Measurements from ENCODE around the gene ITGAE.
"Not testable (repeated sequence)": the region's sequence is repeated elsewhere in the genome, so short reads cannot be mapped to it uniquely, and the experiment has no call there.

Gene ITGAE

GRCh38 chr17:3712811-3713463 is 88.1 kb downstream of the ITGAE start:
- Histone ChIP-seq H3K27ac (no peak overlapping the region), H3K4me1 (no peaks in the 10 kb centered on the region), H3K4me3 (ENCODE audit: low read depth, low read length) (no peak overlapping the region), H3K9ac (no peak overlapping the region), H3K4me2 (ENCODE audit: low read length) (no peak overlapping the region), H3K36me3 (ENCODE audit: control insufficient read depth, insufficient read depth, low read length) (no peaks in the 10 kb centered on the region), H2AFZ (no peak overlapping the region), H3K27me3 (ENCODE audit: control insufficient read depth, insufficient read depth, low read length) (no peaks in the 10 kb centered on the region), H3K79me2 (no peaks in the 10 kb centered on the region), H3K9me3 (ENCODE audit: control insufficient read depth, low read length) (no peaks in the 10 kb centered on the region)
- TF ChIP-seq CTCF (IDR thresholded peaks at IDR 0.05): no peak

DNA sequence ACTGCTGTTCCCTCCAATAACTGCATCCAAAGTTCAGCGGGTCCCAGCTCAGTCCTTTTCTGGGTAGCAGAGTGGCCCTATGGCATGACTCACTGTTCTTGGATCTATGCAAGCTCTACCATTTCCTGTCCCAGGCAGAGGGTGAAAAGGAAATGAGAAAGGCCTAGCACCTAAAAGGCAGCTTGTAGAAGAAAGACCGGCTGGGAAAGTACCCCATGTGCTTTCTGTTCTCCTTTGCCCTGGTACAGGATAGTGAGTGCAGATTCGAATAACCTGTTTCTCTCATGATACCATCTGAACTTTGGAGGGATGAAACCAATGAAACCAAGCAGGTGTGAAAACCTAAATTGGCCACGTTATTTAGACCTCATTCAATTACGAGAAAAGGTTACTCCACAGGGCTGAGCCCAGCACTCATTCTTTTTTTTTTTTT is 90.0 kb downstream of the ITGAE start:
- Histone ChIP-seq H3K4me3 (ENCODE audit: low read depth, low read length) (no peak overlapping the region), H2AFZ (no peak overlapping the region), H3K4me1 (no peaks in the 10 kb centered on the region), H3K9me3 (ENCODE audit: control insufficient read depth, low read length) (no peaks in the 10 kb centered on the region), H3K27ac (no peak overlapping the region), H3K27me3 (ENCODE audit: control insufficient read depth, insufficient read depth, low read length) (no peaks in the 10 kb centered on the region), H3K79me2 (no peaks in the 10 kb centered on the region), H3K4me2 (ENCODE audit: low read length) (no peak overlapping the region), H3K36me3 (ENCODE audit: control insufficient read depth, insufficient read depth, low read length) (no peaks in the 10 kb centered on the region), H3K9ac (no peak overlapping the region)
- no peak for TF ChIP-seq CTCF (IDR thresholded peaks at IDR 0.05)

DNA sequence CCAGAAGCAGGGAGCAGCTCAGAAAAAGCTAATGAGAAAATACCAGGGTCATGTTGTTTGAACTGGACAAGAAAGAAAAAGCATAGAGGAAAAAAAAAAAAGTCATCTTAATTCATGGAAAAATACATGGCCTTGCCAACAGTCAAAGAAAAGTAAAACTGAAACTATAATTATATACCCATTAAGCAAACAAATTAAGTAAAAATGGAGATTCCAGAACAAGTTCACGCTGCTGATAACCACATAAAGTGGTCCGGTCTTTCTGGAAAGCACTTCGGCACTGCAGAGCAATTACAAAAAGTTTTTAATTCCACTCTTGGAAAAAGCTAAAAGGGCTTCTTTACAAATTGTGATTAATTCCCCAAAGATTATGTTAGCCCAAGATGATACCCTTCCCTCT is 92.6 kb downstream of the ITGAE start:
- H3K27ac ChIP-seq: no peak overlapping the region
- H3K36me3 ChIP-seq (ENCODE audit: control insufficient read depth, insufficient read depth, low read length): no peaks in the 10 kb centered on the region
- H3K4me3 ChIP-seq (ENCODE audit: low read depth, low read length): no peak overlapping the region
- no peaks in the 10 kb centered on the region for H3K79me2 ChIP-seq
- H3K9me3 ChIP-seq (ENCODE audit: control insufficient read depth, low read length): no peaks in the 10 kb centered on the region
- no peaks in the 10 kb centered on the region for H3K27me3 ChIP-seq (ENCODE audit: control insufficient read depth, insufficient read depth, low read length)
- no peak overlapping the region for H3K9ac ChIP-seq
- no peak overlapping the region for H2AFZ ChIP-seq
- H3K4me2 ChIP-seq (ENCODE audit: low read length): no peak overlapping the region
- no peak for TF ChIP-seq CTCF (IDR thresholded peaks at IDR 0.05)
- H3K4me1 ChIP-seq: no peaks in the 10 kb centered on the region

GRCh38 chr17:3705718-3705984 is 95.3 kb downstream of the ITGAE start:
- not testable (repeated sequence) for H2AFZ ChIP-seq; H3K36me3 ChIP-seq (ENCODE audit: control insufficient read depth, insufficient read depth, low read length); H3K9ac ChIP-seq; H3K79me2 ChIP-seq; H3K27me3 ChIP-seq (ENCODE audit: control insufficient read depth, insufficient read depth, low read length); H3K27ac ChIP-seq; H3K9me3 ChIP-seq (ENCODE audit: control insufficient read depth, low read length); H3K4me2 ChIP-seq (ENCODE audit: low read length); H3K4me3 ChIP-seq (ENCODE audit: low read depth, low read length); H3K4me1 ChIP-seq

- Histone ChIP-seq H3K36me3 (ENCODE audit: control insufficient read depth, insufficient read depth, low read length) (no peaks in the 10 kb centered on the region), H3K9ac (no peak overlapping the region), H2AFZ (no peak overlapping the region), H3K4me2 (ENCODE audit: low read length) (no peak overlapping the region), H3K27me3 (ENCODE audit: control insufficient read depth, insufficient read depth, low read length) (no peaks in the 10 kb centered on the region), H3K27ac (no peak overlapping the region), H3K4me3 (ENCODE audit: low read depth, low read length) (no peak overlapping the region), H3K79me2 (no peaks in the 10 kb centered on the region), H3K4me1 (no peaks in the 10 kb centered on the region), H3K9me3 (ENCODE audit: control insufficient read depth, low read length) (no peaks in the 10 kb centered on the region)
- no peak for TF ChIP-seq CTCF (IDR thresholded peaks at IDR 0.05)
These were observed 95.9 kb downstream of the ITGAE start for GRCh38 chr17:3704931-3705717.

DNA sequence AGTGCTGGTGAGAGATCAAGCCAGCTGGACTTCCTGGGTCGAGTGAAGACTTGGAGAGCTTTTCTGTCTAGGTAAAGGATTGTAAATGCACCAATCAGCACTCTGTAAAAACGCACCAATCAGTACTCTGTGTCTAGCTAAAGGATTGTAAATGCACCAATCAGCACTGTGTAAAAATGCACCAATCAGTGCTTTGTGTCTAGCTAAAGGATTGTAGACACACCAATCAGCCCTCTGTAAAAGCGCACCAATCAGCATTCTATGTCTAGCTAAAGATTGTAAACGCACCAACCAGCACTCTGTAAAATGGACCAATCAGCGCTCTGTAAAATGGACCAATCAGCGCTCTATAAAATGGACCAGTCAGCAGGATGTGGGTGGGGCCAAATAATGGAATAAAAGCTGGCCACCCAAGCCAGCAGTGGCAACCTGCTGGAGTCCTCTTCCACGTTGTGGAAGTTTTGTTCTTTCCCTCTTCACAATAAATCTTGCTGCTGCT is 98.9 kb downstream of the ITGAE start:
- H3K27ac ChIP-seq; H2AFZ ChIP-seq; H3K36me3 ChIP-seq (ENCODE audit: control insufficient read depth, insufficient read depth, low read length); H3K4me2 ChIP-seq (ENCODE audit: low read length); H3K4me1 ChIP-seq; H3K27me3 ChIP-seq (ENCODE audit: control insufficient read depth, insufficient read depth, low read length); H3K9me3 ChIP-seq (ENCODE audit: control insufficient read depth, low read length); H3K79me2 ChIP-seq; H3K4me3 ChIP-seq (ENCODE audit: low read depth, low read length); H3K9ac ChIP-seq: not testable (repeated sequence)
